KOPT-K1 (cell line): ENCODE data around the gene IL1RN.

Experiments
- H3K27ac ChIP-seq: fragments of 200-600 bp; sonication (generic); 2 replicates; pipeline ENCODE4 v1.5.1; 2016; ENCODE audit warnings: antibody characterized with exemption, mild to moderate bottlenecking, low read depth, low read length; ENCODE audit not compliant: poor library complexity, severe bottlenecking
- H3K36me3 ChIP-seq: fragments of 200-600 bp; sonication (generic); 2 replicates; pipeline ENCODE4 v1.5.1; 2017; ENCODE audit warnings: antibody characterized with exemption, mild to moderate bottlenecking, low read length, moderate library complexity; ENCODE audit not compliant: insufficient read depth
- H3K9me3 ChIP-seq: fragments of 200-600 bp; sonication (generic); 2 replicates; pipeline ENCODE4 v1.5.1; 2017; ENCODE audit warnings: antibody characterized with exemption, low read length, mild to moderate bottlenecking; ENCODE audit not compliant: insufficient read depth, poor library complexity, severe bottlenecking

IL1RN gene

GRCh38 chr2:113155331-113155730, 27.9 kb downstream of the IL1RN start:
- Histone ChIP-seq H3K36me3 (no peaks in the 10 kb centered on the region), H3K9me3 (no peaks in the 10 kb centered on the region), H3K27ac (no peak overlapping the region)

DNA sequence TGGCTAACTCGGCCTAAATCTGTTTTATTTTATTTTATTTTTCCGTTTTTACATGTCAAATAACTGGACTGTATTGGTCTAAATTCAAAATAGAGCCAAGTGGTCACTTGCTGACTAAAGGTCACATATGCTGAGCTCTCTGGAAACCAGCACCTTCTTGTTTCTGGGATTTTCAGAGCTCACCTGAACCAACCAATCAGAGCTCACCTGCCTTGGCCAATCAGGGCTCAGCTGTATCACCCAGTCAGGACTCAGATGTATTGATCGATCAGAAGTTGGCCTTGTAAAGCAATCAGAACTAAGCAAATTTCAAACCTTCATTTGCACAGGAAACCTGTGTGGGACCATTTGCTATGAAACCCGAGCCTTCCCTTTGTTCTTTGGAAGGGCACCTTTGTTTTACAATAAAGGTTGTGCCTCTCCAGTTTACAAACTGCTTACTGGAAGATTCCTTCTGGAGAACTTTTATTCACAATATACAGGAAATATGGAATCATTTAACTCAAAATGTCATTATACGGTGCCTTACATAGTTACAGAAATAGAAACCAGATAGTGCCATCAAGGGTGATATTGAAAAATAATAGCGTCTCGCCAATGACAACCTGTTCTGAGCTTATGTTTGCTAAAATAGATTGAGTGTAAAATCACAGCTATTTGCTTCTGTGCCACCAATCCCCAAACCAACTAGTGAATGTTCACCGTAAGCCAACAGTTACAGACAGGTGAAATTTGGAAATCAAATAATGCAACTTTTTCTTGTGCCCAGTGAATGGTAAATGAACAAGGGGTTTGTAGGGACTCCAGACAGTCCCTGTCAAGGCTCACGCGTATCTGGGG, 29.1 kb downstream of the IL1RN start:
- Histone ChIP-seq H3K36me3 (no peaks in the 10 kb centered on the region), H3K27ac (peak overlapping the region; percentile 75), H3K9me3 (no peaks in the 10 kb centered on the region)

DNA sequence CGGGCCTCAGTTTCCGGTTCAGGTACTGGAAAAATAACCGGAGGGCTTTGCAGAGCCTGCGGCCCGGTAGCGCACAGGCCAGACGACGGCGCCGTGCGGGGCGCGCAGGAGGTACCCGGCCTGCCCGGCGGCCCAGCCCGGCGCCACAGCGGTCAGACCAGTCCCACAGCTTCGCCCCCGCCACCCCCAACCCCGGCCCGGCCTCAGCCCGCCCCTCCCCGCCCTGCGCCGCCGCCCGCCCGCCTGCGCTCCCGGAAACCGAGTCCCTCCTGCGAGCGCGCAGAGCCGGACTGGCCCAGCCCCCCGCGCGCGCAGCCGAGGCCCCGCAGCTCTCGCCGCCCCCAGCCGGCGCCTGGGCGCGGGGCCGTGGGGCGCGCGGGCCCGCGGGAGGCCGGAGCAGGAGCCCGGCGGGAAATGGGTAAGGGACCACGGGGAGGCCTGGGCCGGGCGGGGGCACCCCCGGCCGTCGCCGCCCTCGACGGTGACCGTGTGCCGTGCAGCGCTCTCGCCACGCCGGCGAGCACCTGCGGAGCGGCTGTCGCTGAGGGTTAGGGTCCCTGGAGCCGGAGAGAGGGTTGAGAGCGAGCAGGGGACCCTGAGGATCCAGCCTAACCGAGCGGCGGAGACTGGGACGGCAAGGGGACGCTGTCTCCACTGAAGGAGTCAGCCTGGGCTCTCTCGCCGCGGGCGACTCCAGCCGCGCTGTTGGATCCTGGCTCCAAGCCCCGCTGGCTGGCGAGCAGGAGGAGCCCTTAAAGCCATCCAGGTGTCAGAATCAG, 29.9 kb downstream of the IL1RN start:
- no peaks in the 10 kb centered on the region for H3K36me3 ChIP-seq
- peak overlapping the region; percentile 75 for H3K27ac ChIP-seq

GRCh38 chr2:113157897-113158753, 30.7 kb downstream of the IL1RN start:
- peak overlapping the region; percentile 75 for H3K27ac ChIP-seq

More for the DNA sequence above, 29.9 kb downstream of the IL1RN start:
- no peaks in the 10 kb centered on the region for H3K9me3 ChIP-seq

GRCh38 chr2:113158884-113159553, 31.6 kb downstream of the IL1RN start:
- no peak overlapping the region for H3K27ac ChIP-seq
- H3K9me3 ChIP-seq: no peaks in the 10 kb centered on the region
- no peaks in the 10 kb centered on the region for H3K36me3 ChIP-seq

More at GRCh38 chr2:113157897-113158753, 30.7 kb downstream of the IL1RN start:
- Histone ChIP-seq H3K36me3 (no peaks in the 10 kb centered on the region), H3K9me3 (no peaks in the 10 kb centered on the region)

DNA sequence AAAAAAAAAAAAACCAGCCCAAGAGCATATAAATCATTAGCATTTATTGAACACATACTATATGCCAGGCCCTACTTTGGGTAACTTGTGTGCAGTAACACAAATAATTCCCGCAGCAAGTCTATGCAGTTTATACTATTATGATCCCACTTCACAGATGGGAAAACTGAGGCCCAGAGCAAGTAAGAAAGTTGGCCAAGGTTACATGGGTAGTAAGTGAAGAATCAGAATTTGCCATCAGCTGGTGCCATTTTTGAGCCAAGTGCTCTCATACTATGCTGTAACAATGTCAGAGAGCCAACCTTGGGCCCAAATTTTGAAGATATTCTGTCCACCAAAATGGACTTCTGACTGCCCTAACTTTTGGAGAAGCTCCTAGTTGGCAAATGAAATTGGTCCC, 32.9 kb downstream of the IL1RN start:
- Histone ChIP-seq H3K36me3 (no peaks in the 10 kb centered on the region), H3K27ac (no peak overlapping the region), H3K9me3 (no peaks in the 10 kb centered on the region)

- no peak overlapping the region for H3K27ac ChIP-seq
- no peaks in the 10 kb centered on the region for H3K36me3 ChIP-seq
- no peaks in the 10 kb centered on the region for H3K9me3 ChIP-seq
These were observed 33.6 kb downstream of the IL1RN start for GRCh38 chr2:113160962-113161361.

DNA sequence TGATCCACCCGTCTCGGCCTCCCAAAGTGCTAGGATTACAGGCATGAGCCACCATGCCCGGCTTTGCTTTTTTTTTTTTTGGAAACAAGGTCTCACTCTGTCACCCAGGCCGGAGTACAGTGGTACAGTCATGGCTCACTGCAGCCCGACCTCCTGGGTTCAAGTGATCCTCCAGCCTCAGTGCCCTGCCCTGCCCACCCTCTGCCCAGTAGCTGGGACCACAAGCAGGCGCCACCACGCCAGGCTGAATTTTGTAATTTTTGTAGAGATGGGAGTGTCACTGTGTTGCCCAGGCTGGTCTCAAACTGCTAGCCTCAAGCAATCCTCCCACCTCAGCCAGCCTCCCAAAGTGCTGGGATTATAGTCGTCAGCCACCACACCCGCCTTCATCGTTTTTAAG, 34.8 kb downstream of the IL1RN start:
- Histone ChIP-seq H3K27ac (no peak overlapping the region), H3K9me3 (no peaks in the 10 kb centered on the region), H3K36me3 (no peaks in the 10 kb centered on the region)

- Histone ChIP-seq H3K27ac (no peak overlapping the region), H3K9me3 (no peaks in the 10 kb centered on the region)
These were observed 35.5 kb downstream of the IL1RN start for GRCh38 chr2:113162869-113163268.

GRCh38 chr2:113164215-113164929, 37.0 kb downstream of the IL1RN start:
- no peak overlapping the region for H3K27ac ChIP-seq
- no peaks in the 10 kb centered on the region for H3K9me3 ChIP-seq

More at GRCh38 chr2:113162869-113163268, 35.5 kb downstream of the IL1RN start:
- H3K36me3 ChIP-seq: no peaks in the 10 kb centered on the region

GRCh38 chr2:113164930-113165585, 37.7 kb downstream of the IL1RN start:
- no peak overlapping the region for H3K27ac ChIP-seq
- no peaks in the 10 kb centered on the region for H3K9me3 ChIP-seq

More at GRCh38 chr2:113164215-113164929, 37.0 kb downstream of the IL1RN start:
- H3K36me3 ChIP-seq: no peaks in the 10 kb centered on the region

DNA sequence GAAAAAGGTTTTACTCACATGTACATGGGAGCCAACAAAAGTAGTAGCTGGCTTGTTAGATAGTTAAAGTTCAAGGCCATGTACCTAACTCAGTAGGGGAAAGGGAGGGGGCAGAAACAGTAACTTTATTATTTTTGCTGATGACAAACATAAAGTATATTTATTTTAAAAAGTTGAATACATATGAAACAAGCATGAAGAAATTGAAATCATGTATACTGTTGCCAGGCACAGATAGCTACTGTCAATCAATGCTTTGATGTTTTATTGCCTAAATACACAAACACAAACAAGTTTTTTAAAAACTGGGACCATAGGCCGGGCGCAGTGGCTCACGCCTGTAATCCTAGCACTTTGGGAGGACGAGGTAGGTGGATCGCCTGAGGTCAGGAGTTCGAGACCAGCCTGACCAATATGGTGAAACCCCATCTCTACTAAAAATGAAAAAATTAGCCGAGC, 38.8 kb downstream of the IL1RN start:
- Histone ChIP-seq H3K9me3 (no peaks in the 10 kb centered on the region), H3K36me3 (no peaks in the 10 kb centered on the region), H3K27ac (no peak overlapping the region)

More at GRCh38 chr2:113164930-113165585, 37.7 kb downstream of the IL1RN start:
- no peaks in the 10 kb centered on the region for H3K36me3 ChIP-seq

- Histone ChIP-seq H3K9me3 (no peaks in the 10 kb centered on the region), H3K27ac (peak overlapping the region; percentile 75), H3K36me3 (no peaks in the 10 kb centered on the region)
These were observed 39.9 kb downstream of the IL1RN start for GRCh38 chr2:113167115-113167932.
